ENCODE data around the gene GNAS-AS1. TPM values are rescaled to one million over a fixed set of nuclear protein-coding genes. Genes with fewer than 3 reads are reported as not detected.

Gene GNAS-AS1
- total and polyA plus RNA-seq, 2 donors (not counting 1 experiment from before 2014, with no cell fraction given), result 1.5 TPM; not detected in 1

DNA sequence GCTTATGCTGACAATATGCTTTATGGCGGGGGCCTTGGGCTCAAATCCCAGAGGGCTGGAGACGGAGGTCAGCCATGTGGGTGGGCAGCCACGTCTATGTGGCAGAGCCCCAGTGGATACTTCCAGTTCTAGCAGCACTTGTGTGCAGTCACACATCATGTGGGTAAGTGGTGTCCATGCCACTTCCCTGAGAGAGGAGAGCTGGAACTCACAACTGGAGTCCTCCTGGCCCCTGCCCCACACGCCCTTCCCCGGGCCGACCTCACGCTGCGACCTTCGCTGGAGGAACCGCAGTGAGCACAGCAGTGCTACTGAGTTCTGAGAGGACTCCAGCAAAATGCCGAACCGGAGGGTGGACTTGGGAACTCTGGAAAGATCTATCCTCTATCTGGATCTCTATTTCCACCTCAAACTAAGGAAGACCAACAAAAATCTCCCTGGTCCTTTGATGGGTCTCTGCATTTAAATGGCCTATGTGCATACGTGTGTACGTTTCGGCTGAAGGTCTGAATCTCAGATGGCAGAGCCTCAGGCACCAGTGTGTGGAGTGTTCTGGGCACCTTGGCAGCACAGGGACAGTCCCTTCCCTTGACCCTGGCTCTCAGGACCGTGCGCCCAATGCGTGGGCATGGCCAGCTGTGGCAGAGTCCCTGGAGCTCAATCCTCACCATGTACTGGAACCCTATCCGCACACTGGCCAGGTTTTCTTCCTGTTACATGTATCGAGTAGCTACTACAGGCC is 55.4 kb downstream of the GNAS-AS1 start:
- Histone ChIP-seq H3K79me2 (ENCODE audit: control insufficient read depth, insufficient read depth, low read length) (no peaks in the 10 kb centered on the region), H3K27me3 (replicated peaks in 1 of 4; ENCODE audit: control extremely low read depth in 1 of 4, control insufficient read depth in 3 of 4, insufficient read depth in 4 of 4, low read length in 3 of 4) (peaks cover 0 to 8% (median 0%) of the 10 kb centered on the region in 4 experiments), H4K20me1 (ENCODE audit: control insufficient read depth, insufficient read depth, low read length, poor library complexity, severe bottlenecking) (no peaks in the 10 kb centered on the region), H3K9ac (ENCODE audit: low read length) (no peak overlapping the region), H3K4me2 (replicated peaks; ENCODE audit: low read depth, low read length, poor library complexity, severe bottlenecking) (no peak overlapping the region), H3K27ac (ENCODE audit: low read length in 2 of 2) (no peak overlapping the region), H3K9me3 (ENCODE audit: control extremely low read depth in 1 of 3, control insufficient read depth in 2 of 3, insufficient read depth in 1 of 3, low read length in 2 of 3) (peaks cover 0 to 5% (median 0%) of the 10 kb centered on the region in 3 donors), H3K36me3 (replicated peaks in 1 of 2; ENCODE audit: control extremely low read depth in 1 of 2, control insufficient read depth in 1 of 2, extremely low read depth in 1 of 2, insufficient read depth in 2 of 2, low read length in 1 of 2) (no peaks in the 10 kb centered on the region), H3K4me1 (ENCODE audit: control insufficient read depth in 2 of 2, insufficient read depth in 2 of 2, low read length in 2 of 2) (no peaks in the 10 kb centered on the region), H2AFZ (ENCODE audit: insufficient read depth, low read depth, low read length, poor library complexity, severe bottlenecking) (no peak overlapping the region), H3K4me3 (ENCODE audit: control extremely low read depth in 1 of 5, extremely low read depth in 1 of 5, insufficient read depth in 1 of 5, low read depth in 2 of 5, low read length in 4 of 5) (no peak overlapping the region)
- DNase-seq (no peak), ATAC-seq (ENCODE audit: low read depth) (no peak)
- no peak overlapping the region for H3K27ac Mint-ChIP-seq
- ChIA-PET POLR2A (no interaction called here), CTCF (no interaction called here)
- H3K27me3 Mint-ChIP-seq, result peaks cover 22% of the 10 kb centered on the region
- H3K4me1 Mint-ChIP-seq, result no peaks in the 10 kb centered on the region
- 89% methylated on average over 19 of the region's 20 CpGs for WGBS (ENCODE audit: insufficient coverage)
- no peaks in the 10 kb centered on the region for H3K9me3 Mint-ChIP-seq (ENCODE audit: insufficient read depth)
- no peak for TF ChIP-seq EZH2 (IDR thresholded peaks at IDR 0.05; ENCODE audit: borderline replicate concordance, insufficient read depth, low read depth, low read length, poor library complexity, severe bottlenecking)
- TF ChIP-seq, protein P1, sequence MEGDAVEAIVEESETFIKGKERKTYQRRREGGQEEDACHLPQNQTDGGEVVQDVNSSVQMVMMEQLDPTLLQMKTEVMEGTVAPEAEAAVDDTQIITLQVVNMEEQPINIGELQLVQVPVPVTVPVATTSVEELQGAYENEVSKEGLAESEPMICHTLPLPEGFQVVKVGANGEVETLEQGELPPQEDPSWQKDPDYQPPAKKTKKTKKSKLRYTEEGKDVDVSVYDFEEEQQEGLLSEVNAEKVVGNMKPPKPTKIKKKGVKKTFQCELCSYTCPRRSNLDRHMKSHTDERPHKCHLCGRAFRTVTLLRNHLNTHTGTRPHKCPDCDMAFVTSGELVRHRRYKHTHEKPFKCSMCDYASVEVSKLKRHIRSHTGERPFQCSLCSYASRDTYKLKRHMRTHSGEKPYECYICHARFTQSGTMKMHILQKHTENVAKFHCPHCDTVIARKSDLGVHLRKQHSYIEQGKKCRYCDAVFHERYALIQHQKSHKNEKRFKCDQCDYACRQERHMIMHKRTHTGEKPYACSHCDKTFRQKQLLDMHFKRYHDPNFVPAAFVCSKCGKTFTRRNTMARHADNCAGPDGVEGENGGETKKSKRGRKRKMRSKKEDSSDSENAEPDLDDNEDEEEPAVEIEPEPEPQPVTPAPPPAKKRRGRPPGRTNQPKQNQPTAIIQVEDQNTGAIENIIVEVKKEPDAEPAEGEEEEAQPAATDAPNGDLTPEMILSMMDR (IDR thresholded peaks at IDR 0.05), result no peak
- H3K4me3 Mint-ChIP-seq, result no peak overlapping the region
- intact Hi-C loops (cut with micrococcal nuclease), result no loop called here

DNA sequence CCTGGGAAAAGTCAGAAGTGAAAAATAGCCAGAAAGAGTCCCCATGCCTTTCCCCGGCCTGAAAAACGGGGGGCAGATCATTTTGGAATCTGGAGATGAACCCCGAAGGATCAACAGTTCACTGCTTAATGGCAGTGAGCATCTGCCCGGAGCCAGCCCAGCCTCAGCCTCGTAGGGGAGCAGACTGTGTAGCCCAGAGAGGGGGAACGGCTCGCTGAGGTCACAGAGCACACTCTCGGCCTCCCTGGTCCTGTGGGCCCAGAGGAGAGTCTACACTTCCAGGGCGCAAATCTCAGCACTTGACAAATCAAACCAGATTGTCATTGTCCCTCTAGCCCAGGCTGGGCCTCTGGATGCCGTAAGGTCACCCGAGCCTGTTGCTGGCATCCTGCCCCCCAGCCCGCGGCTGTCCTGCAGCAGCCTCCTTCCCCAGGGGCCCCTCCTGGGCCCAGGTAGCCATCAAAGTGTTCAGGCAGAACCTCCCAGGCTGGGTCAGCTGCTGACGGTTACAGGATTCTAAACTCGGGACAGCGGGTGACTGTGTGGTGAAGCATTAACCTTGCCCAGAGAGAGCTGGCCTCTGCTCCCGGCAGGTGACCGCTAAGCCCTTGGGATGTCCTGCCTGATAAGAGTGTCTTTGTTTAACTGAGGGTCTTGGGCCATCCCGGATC is 56.1 kb downstream of the GNAS-AS1 start:
- H3K4me1 ChIP-seq (ENCODE audit: control insufficient read depth in 2 of 2, insufficient read depth in 2 of 2, low read length in 2 of 2), result no peaks in the 10 kb centered on the region
- CTCF ChIA-PET, result no interaction called here
- H3K79me2 ChIP-seq (ENCODE audit: control insufficient read depth, insufficient read depth, low read length), result no peaks in the 10 kb centered on the region
- Mint-ChIP-seq H3K4me3 (no peak overlapping the region), H3K4me1 (no peaks in the 10 kb centered on the region), H3K27ac (no peak overlapping the region), H3K27me3 (peaks cover 22% of the 10 kb centered on the region), H3K9me3 (ENCODE audit: insufficient read depth) (no peaks in the 10 kb centered on the region)
- 87% methylated on average over 19 of the region's 19 CpGs for WGBS (ENCODE audit: insufficient coverage)
- intact Hi-C loops (cut with micrococcal nuclease), result no loop called here
- no peak overlapping the region for H3K4me2 ChIP-seq (replicated peaks; ENCODE audit: low read depth, low read length, poor library complexity, severe bottlenecking)
- peaks cover 0 to 8% (median 0%) of the 10 kb centered on the region in 4 experiments for H3K27me3 ChIP-seq (replicated peaks in 1 of 4; ENCODE audit: control extremely low read depth in 1 of 4, control insufficient read depth in 3 of 4, insufficient read depth in 4 of 4, low read length in 3 of 4)
- POLR2A ChIA-PET, result no interaction called here
- ATAC-seq (ENCODE audit: low read depth), result no peak
- peaks cover 0 to 5% (median 0%) of the 10 kb centered on the region in 3 donors for H3K9me3 ChIP-seq (ENCODE audit: control extremely low read depth in 1 of 3, control insufficient read depth in 2 of 3, insufficient read depth in 1 of 3, low read length in 2 of 3)
- H3K9ac ChIP-seq (ENCODE audit: low read length), result no peak overlapping the region
- no peak overlapping the region for H3K27ac ChIP-seq (ENCODE audit: low read length in 2 of 2)
- H4K20me1 ChIP-seq (ENCODE audit: control insufficient read depth, insufficient read depth, low read length, poor library complexity, severe bottlenecking), result no peaks in the 10 kb centered on the region
- TF ChIP-seq EZH2 (IDR thresholded peaks at IDR 0.05; ENCODE audit: borderline replicate concordance, insufficient read depth, low read depth, low read length, poor library complexity, severe bottlenecking), result no peak
- TF ChIP-seq, protein P1 (IDR thresholded peaks at IDR 0.05), result no peak
- no peak for DNase-seq
- H3K36me3 ChIP-seq (replicated peaks in 1 of 2; ENCODE audit: control extremely low read depth in 1 of 2, control insufficient read depth in 1 of 2, extremely low read depth in 1 of 2, insufficient read depth in 2 of 2, low read length in 1 of 2), result no peaks in the 10 kb centered on the region
- no peak overlapping the region for H3K4me3 ChIP-seq (ENCODE audit: control extremely low read depth in 1 of 5, extremely low read depth in 1 of 5, insufficient read depth in 1 of 5, low read depth in 2 of 5, low read length in 4 of 5)
- no peak overlapping the region for H2AFZ ChIP-seq (ENCODE audit: insufficient read depth, low read depth, low read length, poor library complexity, severe bottlenecking)

Data from B cell (primary cell).